ENCODE results near the gene MLLT3.

DNA sequence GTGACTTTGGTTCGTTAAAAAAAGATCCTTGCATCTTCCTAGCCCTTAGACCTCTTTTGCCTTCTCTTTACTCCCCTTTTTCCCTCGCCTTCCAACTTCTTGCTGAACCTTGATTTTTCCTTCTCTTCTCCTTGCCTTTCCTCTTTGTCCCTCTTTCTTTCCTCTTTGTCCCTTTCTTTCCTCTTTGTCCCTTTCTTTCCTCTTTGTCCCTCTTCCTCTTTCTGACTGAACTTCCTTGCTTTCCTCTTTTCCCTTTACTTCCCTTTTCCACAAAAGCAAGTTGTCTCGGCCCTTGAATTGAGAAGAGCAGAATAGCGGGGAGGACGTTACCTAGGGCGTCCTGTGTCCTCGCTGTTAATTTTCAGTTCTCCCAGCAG, 1.4 kb upstream of the MLLT3 start:
- TF ChIP-seq CTCF (IDR thresholded peaks at IDR 0.05), result no peak
- TF ChIP-seq EZH2 (IDR thresholded peaks at IDR 0.05), result peak; percentile 1
